Type B pancreatic cell (in vitro differentiated cells): ENCODE measurements around the gene TSC22D3. TPM values are rescaled to one million over a fixed set of nuclear protein-coding genes. Genes with fewer than 3 reads are reported as not detected.

Source experiments
- DNase-seq: peaks from one replicate; pipeline ENCODE4 v3.0.0; 2021; ENCODE audit warnings: mixed read lengths; ENCODE audit not compliant: unreplicated experiment; ENCODE audit errors: extremely low spot score
- H3K27ac Mint-ChIP-seq: 2 replicates; pipeline ENCODE4 v1.8.0; 2021; ENCODE audit warnings: mild to moderate bottlenecking, mixed read lengths
- H3K27me3 Mint-ChIP-seq: 2 replicates; pipeline ENCODE4 v1.8.0; 2021; ENCODE audit warnings: mixed read lengths
- H3K36me3 Mint-ChIP-seq: 2 replicates; pipeline ENCODE4 v1.8.0; 2021; ENCODE audit warnings: mixed read lengths
- H3K4me1 Mint-ChIP-seq: one replicate; pipeline ENCODE4 v1.8.0; 2021; ENCODE audit warnings: mixed read lengths; ENCODE audit not compliant: unreplicated experiment
- H3K4me3 Mint-ChIP-seq: 2 replicates; pipeline ENCODE4 v1.8.0; 2021; ENCODE audit warnings: mild to moderate bottlenecking, mixed read lengths
- H3K9me3 Mint-ChIP-seq: 2 replicates; pipeline ENCODE4 v1.8.0; 2021; ENCODE audit warnings: mixed read lengths
- total RNA-seq: library from RNA; stranded (reverse); gene quantifications from 2 replicates; pipeline ENCODE4 v1.2.1, GENCODE V29; 2021; ENCODE audit warnings: low replicate concordance
- TF ChIP-seq, protein P1 (sequence below): fragments of 200-600 bp; sonication (generic); conservative IDR thresholded peaks from 2 replicates; pipeline ENCODE4 v1.5.0; 2021; ENCODE audit warnings: antibody characterized with exemption, mild to moderate bottlenecking

Gene TSC22D3
- total RNA-seq, 1 donor from 2014 or later: 34.2 TPM

DNA sequence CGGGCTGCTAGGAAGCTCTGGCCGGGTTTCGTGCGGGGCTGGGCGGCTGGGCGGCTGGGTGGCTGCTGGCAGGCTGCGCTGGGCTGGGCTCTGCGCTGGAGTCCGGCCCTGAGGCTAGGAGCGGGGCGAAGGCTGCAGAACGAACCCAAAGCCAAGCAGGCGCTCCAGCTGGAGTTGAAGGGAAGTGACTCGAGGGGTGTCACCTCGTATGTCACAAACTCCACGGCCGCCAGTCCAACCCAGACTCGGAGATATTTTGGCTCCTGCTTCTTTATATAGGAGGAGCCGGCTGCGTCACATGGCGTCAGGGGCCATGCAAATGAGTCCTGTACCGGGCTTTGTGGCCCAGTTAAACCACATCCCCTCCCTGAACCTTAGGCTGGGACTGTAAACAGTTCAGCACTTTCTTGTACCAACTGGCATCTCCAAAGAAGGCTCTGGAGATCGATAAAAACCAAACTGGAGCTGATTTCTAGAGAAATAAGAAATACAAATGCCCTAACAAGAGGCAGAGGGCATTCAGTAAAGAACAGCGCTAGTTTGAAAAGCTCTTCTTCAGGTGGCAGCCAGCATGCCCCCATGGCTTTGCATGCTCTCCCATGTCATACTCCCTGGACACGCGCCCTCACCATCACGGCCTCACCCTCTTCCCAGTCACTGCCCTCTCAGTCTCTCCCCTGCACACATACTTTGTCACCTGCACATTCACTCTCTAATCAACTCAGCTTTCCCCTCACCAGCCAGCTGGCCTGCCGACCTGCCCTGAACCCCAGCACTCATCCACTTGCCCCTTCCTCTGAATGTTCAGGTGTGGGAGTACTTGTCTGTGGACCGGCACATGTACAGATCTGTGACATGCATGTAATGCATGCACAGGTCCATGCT, 58.5 kb downstream of the TSC22D3 start:
- Mint-ChIP-seq H3K4me1 (peaks cover 14% of the 10 kb centered on the region), H3K4me3 (peak overlapping the region; percentile 91), H3K27ac (peak overlapping the region; percentile 71), H3K36me3 (peaks cover 6% of the 10 kb centered on the region), H3K27me3 (no peaks in the 10 kb centered on the region), H3K9me3 (no peaks in the 10 kb centered on the region)
- no peak for DNase-seq
- TF ChIP-seq, protein P1, sequence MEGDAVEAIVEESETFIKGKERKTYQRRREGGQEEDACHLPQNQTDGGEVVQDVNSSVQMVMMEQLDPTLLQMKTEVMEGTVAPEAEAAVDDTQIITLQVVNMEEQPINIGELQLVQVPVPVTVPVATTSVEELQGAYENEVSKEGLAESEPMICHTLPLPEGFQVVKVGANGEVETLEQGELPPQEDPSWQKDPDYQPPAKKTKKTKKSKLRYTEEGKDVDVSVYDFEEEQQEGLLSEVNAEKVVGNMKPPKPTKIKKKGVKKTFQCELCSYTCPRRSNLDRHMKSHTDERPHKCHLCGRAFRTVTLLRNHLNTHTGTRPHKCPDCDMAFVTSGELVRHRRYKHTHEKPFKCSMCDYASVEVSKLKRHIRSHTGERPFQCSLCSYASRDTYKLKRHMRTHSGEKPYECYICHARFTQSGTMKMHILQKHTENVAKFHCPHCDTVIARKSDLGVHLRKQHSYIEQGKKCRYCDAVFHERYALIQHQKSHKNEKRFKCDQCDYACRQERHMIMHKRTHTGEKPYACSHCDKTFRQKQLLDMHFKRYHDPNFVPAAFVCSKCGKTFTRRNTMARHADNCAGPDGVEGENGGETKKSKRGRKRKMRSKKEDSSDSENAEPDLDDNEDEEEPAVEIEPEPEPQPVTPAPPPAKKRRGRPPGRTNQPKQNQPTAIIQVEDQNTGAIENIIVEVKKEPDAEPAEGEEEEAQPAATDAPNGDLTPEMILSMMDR: no peak

DNA sequence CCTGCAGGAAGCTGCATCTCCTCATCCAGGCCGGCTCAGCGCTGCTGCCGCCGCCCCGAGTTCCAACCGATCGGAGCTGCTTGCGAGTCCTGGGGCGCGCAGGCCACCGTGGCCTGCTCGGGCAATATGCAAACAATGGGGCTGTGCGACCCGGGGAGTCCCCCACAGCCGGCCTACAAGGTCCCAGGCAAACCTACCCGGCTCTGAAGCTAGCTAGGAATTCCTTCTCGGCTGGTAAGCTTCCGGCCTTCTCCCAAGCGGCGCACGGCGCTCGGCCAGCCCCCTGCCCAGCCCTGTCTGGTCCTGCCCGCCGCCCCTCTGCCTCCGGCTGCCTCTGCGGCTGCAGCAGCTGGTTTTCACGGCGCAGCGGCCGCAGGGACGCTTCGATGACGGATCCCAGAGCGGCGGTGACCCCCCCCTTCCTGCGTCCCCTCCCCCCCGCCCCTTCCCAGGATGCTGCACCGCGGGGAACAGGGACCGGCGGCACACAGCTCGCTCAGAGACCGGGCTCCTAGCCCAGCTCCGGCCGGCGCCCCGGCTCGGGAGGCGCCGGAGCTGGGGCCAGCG, 59.4 kb downstream of the TSC22D3 start:
- TF ChIP-seq, protein P1: no peak
- Mint-ChIP-seq H3K36me3 (peaks cover 6% of the 10 kb centered on the region), H3K4me3 (peak overlapping the region; percentile 91), H3K27me3 (no peaks in the 10 kb centered on the region), H3K9me3 (no peaks in the 10 kb centered on the region), H3K4me1 (peaks cover 13% of the 10 kb centered on the region), H3K27ac (peak overlapping the region; percentile 62)
- no peak for DNase-seq

DNA sequence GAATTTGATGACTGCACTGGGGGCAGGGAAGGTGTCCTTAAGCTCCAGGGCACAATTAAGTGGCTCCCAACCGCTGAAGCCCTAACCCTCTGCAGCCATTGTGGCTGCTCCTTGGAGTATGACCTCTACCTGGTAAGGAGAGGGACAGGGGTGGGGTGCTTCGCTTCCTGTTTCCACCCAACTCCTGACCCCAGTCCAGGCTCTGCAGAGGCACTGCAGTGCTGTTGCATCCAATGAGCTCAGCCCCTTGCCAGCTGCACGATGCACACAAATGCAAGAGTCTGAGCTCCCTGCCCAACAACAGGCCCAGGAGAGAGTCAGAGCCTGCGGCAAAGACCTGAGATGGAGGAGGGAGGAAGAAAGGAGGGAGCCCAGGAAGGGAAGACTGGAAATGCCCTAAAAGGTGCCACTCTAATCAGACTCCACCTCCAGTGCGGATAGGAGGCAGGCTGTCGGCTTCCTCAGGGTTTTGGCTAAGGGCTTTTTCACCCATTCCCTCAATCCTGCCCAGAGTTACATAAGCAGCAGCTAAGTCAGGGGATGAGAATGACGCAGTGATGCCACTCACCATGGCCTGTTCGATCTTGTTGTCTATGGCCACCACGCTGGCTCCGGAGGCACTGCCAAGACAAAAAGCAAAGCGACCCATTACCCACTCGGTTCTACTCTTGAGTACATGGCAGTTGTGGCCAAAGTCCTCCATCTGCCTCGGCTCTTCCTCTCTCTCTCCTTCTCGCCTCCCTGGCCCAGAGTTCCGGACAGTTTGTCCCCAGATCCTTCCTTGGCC, 60.1 kb downstream of the TSC22D3 start:
- H3K27me3 Mint-ChIP-seq: no peaks in the 10 kb centered on the region
- TF ChIP-seq, protein P1: no peak
- peaks cover 20% of the 10 kb centered on the region for H3K4me1 Mint-ChIP-seq
- H3K36me3 Mint-ChIP-seq: peaks cover 6% of the 10 kb centered on the region
- H3K27ac Mint-ChIP-seq: peak overlapping the region; percentile 62
- peak overlapping the region; percentile 91 for H3K4me3 Mint-ChIP-seq
- no peaks in the 10 kb centered on the region for H3K9me3 Mint-ChIP-seq
- DNase-seq: no peak

DNA sequence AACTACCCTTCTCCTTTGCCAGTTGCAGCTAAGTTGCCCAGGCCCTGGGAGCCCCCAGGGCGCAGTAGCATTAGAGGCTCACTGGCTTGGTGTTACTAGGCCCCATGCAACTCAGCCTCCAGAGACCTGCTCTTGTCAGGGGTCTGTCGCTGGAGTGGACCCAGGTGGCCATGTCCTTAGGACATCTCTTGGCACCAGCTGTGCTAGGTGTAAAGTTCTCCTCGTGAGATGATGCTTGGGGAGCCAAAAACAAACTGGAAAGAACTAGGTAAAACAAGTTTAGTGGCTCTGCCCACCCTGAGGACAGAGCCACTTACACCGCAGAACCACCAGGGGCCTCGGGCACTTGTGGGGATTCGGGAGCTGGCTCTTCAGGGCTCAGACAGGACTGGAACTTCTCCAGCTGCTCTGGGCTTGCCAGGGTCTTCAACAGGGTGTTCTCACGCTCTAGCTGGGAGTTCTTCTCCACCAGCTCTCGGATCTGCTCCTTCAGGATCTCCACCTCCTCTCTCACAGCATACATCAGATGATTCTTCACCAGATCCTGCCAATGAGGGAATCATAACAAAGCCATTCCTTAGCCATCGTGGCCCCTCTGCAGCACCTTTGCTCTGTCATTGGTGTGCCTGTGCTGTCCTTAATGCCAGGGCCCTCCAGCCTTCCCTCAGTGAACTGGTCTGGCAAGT, 61.2 kb downstream of the TSC22D3 start:
- TF ChIP-seq, protein P1: no peak
- H3K27ac Mint-ChIP-seq: no peak overlapping the region
- no peak for DNase-seq
- H3K4me1 Mint-ChIP-seq: peaks cover 21% of the 10 kb centered on the region
- peak overlapping the region; percentile 91 for H3K4me3 Mint-ChIP-seq
- H3K36me3 Mint-ChIP-seq: peaks cover 6% of the 10 kb centered on the region
- no peaks in the 10 kb centered on the region for H3K9me3 Mint-ChIP-seq
- no peaks in the 10 kb centered on the region for H3K27me3 Mint-ChIP-seq

DNA sequence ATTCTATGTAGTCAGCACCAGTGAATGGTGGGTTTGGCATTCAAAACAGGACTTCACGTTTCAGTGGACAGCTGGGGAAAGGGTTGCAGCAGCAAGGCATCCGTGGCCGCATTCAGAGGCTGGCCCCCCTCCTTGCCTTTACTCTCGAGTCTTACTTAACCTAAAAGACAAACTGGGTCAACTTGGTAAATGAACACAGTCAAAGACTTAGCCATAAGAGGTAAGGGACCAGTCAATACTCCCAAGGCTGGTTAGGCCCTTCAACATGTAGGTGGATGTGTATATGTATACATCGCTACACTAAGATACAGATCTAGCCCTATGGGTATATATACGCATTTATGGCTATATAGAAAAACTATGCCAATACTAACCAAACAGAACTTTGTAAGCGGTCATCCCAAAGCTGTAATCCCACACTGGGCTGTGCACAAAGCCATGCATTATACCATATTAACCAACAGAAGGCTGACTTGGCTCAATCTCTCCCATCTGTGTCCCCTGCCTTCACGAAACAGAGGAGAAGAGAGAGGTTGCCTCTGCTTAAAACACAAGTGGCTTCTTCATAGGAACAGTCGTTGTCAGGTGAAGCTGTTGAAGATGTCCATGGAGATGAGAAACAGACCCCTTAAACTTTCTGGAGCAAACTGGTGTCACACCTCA, 61.9 kb downstream of the TSC22D3 start:
- TF ChIP-seq, protein P1: no peak
- DNase-seq: no peak
- H3K4me1 Mint-ChIP-seq: peaks cover 21% of the 10 kb centered on the region
- H3K4me3 Mint-ChIP-seq: no peak overlapping the region
- H3K9me3 Mint-ChIP-seq: no peaks in the 10 kb centered on the region
- peaks cover 6% of the 10 kb centered on the region for H3K36me3 Mint-ChIP-seq
- H3K27ac Mint-ChIP-seq: no peak overlapping the region
- no peaks in the 10 kb centered on the region for H3K27me3 Mint-ChIP-seq
